HCT116 (cell line): ENCODE data around the gene TAAR8. TPM values are rescaled to one million over a fixed set of nuclear protein-coding genes. Genes with fewer than 3 reads are reported as not detected.

ENCODE experiments used
- ATAC-seq: fragments of 200-7000 bp; cut with Tn5 transposase; 2 replicates; pipeline ENCODE4 v1.9.1; 2020; ENCODE audit warnings: mild to moderate bottlenecking, moderate library complexity
- BruUV-seq: library from RNA; stranded (reverse); fragments of 400-500 nt; replicated peaks from 2 replicates; lab custom pipeline; 2021; lab: Mats Ljungman, UMichigan
- CTCF ChIA-PET: fragments of 300-600 bp; sonication (Branson Sonifier 250); formaldehyde crosslinking; loops from one replicate; lab custom pipeline; 2021; ENCODE audit warnings: antibody characterized with exemption; lab: Charles Lee
- POLR2A ChIA-PET: fragments of 300-600, 350-600 bp; sonication (Branson Sonifier 250); formaldehyde crosslinking; loops from one replicate; lab custom pipeline; 2021; ENCODE audit warnings: antibody characterized with exemption; lab: Charles Lee
- RAD21 ChIA-PET, 2 experiments: fragments of 300-600 bp; sonication (Branson Sonifier 250); formaldehyde crosslinking; loops; one replicate each; lab custom pipeline; 2023; ENCODE audit warnings: low total read pairs in 2 of 2; ENCODE audit not compliant: uncharacterized antibody in 2 of 2, unreplicated experiment in 2 of 2, low non-redundant PET in 1 of 2; lab: Charles Lee
- DNase-seq: peaks from one replicate; pipeline ENCODE4 v3.0.0-alpha.2; 2010; ENCODE audit warnings: low read depth, low spot score
- H2AFZ ChIP-seq: fragments of 200-600 bp; shearing (Covaris generic), sonication (generic); 2 replicates; pipeline ENCODE4 v1.6.1; 2017; ENCODE audit warnings: low read depth, mixed run types, mixed read lengths, antibody characterized with exemption, low read length; ENCODE audit not compliant: poor library complexity, severe bottlenecking
- H3K27ac ChIP-seq: 2 replicates; pipeline ENCODE4 v1.5.1; 2012; ENCODE audit warnings: low read depth, low read length
- H3K27me3 ChIP-seq: fragments of 200-600 bp; sonication (generic); 2 replicates; pipeline ENCODE4 v1.6.1; 2016; ENCODE audit warnings: mixed run types, low read length, mixed read lengths; ENCODE audit not compliant: insufficient read depth
- H3K36me3 ChIP-seq, 2 experiments: fragments of 200-500 bp in 1 of 2; fragments of 200-600 bp in 1 of 2; sonication (Bioruptor generic) in 1 of 2; sonication (generic) in 1 of 2; 2 replicates each; pipeline versions ENCODE4 v1.5.1 to v1.6.1; 2014 to 2016; ENCODE audit warnings: low read length in 2 of 2, inconsistent platforms in 1 of 2, mixed read lengths in 1 of 2, mixed run types in 1 of 2; ENCODE audit not compliant: insufficient read depth in 2 of 2, control insufficient read depth in 1 of 2
- H3K4me1 ChIP-seq, 2 experiments: fragments of 200-600 bp in 1 of 2; sonication (generic) in 1 of 2; 2 replicates each; pipeline versions ENCODE4 v1.5.1 to v1.6.1; 2012 to 2017; ENCODE audit warnings: low read length in 2 of 2, inconsistent platforms in 1 of 2, mild to moderate bottlenecking in 1 of 2, mixed read lengths in 1 of 2, mixed run types in 1 of 2, moderate library complexity in 1 of 2; ENCODE audit not compliant: insufficient read depth in 2 of 2, control insufficient read depth in 1 of 2
- H3K4me2 ChIP-seq: fragments of 200-600 bp; sonication (generic); 2 replicates; pipeline ENCODE4 v1.6.1; 2017; ENCODE audit warnings: mixed run types, low read length, mixed read lengths
- H3K4me3 ChIP-seq, 2 experiments: fragments of 200-600 bp in 1 of 2; sonication (generic) in 1 of 2; replicated peaks in 1 of 2; 2 replicates each; pipeline ENCODE4 v1.5.1; 2011 to 2016; ENCODE audit warnings: low read length in 2 of 2, control low read depth in 1 of 2, low read depth in 1 of 2, mild to moderate bottlenecking in 1 of 2, mixed read lengths in 1 of 2, mixed run types in 1 of 2
- H3K79me2 ChIP-seq: fragments of 200-600 bp; sonication (generic); 2 replicates; pipeline ENCODE4 v1.6.1; 2017; ENCODE audit warnings: mild to moderate bottlenecking, mixed run types, low read length, moderate library complexity, mixed read lengths; ENCODE audit not compliant: insufficient read depth
- H3K9ac ChIP-seq: fragments of 200-600 bp; sonication (generic); 2 replicates; pipeline ENCODE4 v1.6.1; 2016; ENCODE audit warnings: low read length, mixed read lengths
- H3K9me2 ChIP-seq: fragments of 200-600 bp; sonication (generic), shearing (Covaris generic); 2 replicates; pipeline ENCODE4 v1.6.1; 2017; ENCODE audit warnings: mixed run types, mild to moderate bottlenecking, moderate library complexity; ENCODE audit not compliant: insufficient read depth
- H3K9me3 ChIP-seq, 2 experiments: fragments of 200-500 bp in 1 of 2; fragments of 200-600 bp in 1 of 2; sonication (Bioruptor generic) in 1 of 2; sonication (generic) in 1 of 2; 2 replicates each; pipeline ENCODE4 v1.6.1; 2014 to 2017; ENCODE audit warnings: low read length in 2 of 2, mixed read lengths in 2 of 2, inconsistent platforms in 1 of 2, low read depth in 1 of 2, mild to moderate bottlenecking in 1 of 2, mixed run types in 1 of 2, moderate library complexity in 1 of 2; ENCODE audit not compliant: control insufficient read depth in 1 of 2, insufficient read depth in 1 of 2
- H4K20me1 ChIP-seq: fragments of 200-600 bp; sonication (generic), shearing (Covaris generic); 2 replicates; pipeline ENCODE4 v1.6.1; 2017; ENCODE audit warnings: mixed run types, mild to moderate bottlenecking, moderate library complexity; ENCODE audit not compliant: insufficient read depth
- CBX3 ChIP-seq: IDR thresholded peaks from 2 replicates; pipeline ENCODE4 v1.6.1; 2012; ENCODE audit warnings: low read depth
- CEBPB ChIP-seq: IDR thresholded peaks from 2 replicates; pipeline ENCODE4 v1.6.1; 2012; ENCODE audit warnings: low read depth
- CTCF ChIP-seq, 3 experiments: fragments of 200-600 bp in 1 of 3; sonication (generic) in 1 of 3; IDR thresholded peaks in 2 of 3; conservative IDR thresholded peaks in 1 of 3; 2 replicates each; pipeline ENCODE4 v1.5.1; 2012 to 2017; ENCODE audit warnings: low read depth in 2 of 3, low read length in 2 of 3, antibody characterized with exemption in 1 of 3, borderline replicate concordance in 1 of 3, control low read depth in 1 of 3, mild to moderate bottlenecking in 1 of 3, mixed read lengths in 1 of 3, mixed run types in 1 of 3, moderate library complexity in 1 of 3; ENCODE audit not compliant: insufficient read depth in 1 of 3
- EGR1 ChIP-seq: IDR thresholded peaks from 2 replicates; pipeline ENCODE4 v1.6.1; 2012; ENCODE audit warnings: low read depth
- ELF1 ChIP-seq: IDR thresholded peaks from 2 replicates; pipeline ENCODE4 v1.6.1; 2012; ENCODE audit warnings: low read depth, borderline replicate concordance
- JUND ChIP-seq: IDR thresholded peaks from 2 replicates; pipeline ENCODE4 v1.6.1; 2012
- POLR2A ChIP-seq: IDR thresholded peaks from 2 replicates; pipeline ENCODE4 v1.7.0; 2011; ENCODE audit warnings: borderline replicate concordance; ENCODE audit not compliant: insufficient read depth, insufficient read length; ENCODE audit errors: extremely low read depth
- POLR2AphosphoS5 ChIP-seq: IDR thresholded peaks from 2 replicates; pipeline ENCODE4 v1.6.1; 2011; ENCODE audit warnings: mild to moderate bottlenecking, low read depth, low read length, moderate library complexity
- REST ChIP-seq: IDR thresholded peaks from 2 replicates; pipeline ENCODE4 v1.6.1; 2012; ENCODE audit warnings: low read depth
- SIN3A ChIP-seq: IDR thresholded peaks from 2 replicates; pipeline ENCODE4 v1.6.1; 2012; ENCODE audit warnings: low read depth
- SP1 ChIP-seq: IDR thresholded peaks from 2 replicates; pipeline ENCODE4 v1.6.1; 2012; ENCODE audit warnings: low read depth
- SRF ChIP-seq: IDR thresholded peaks from 2 replicates; pipeline ENCODE4 v1.6.1; 2012; ENCODE audit warnings: low read depth
- TCF7L2 ChIP-seq: IDR thresholded peaks from 2 replicates; pipeline ENCODE4 v1.7.0; 2011; ENCODE audit warnings: borderline replicate concordance, inconsistent platforms; ENCODE audit not compliant: insufficient read depth, insufficient read length; ENCODE audit errors: extremely low read depth
- YY1 ChIP-seq: IDR thresholded peaks from 2 replicates; pipeline ENCODE4 v1.6.1; 2011; ENCODE audit warnings: low read length, low read depth, moderate library complexity, mild to moderate bottlenecking; ENCODE audit not compliant: insufficient replicate concordance; ENCODE audit errors: extremely low read depth
- ZFX ChIP-seq: fragments of 450-650 bp; IDR thresholded peaks from 2 replicates; pipeline ENCODE4 v1.6.1; 2017
- ZNF274 ChIP-seq: fragments of 200-500 bp; sonication (Bioruptor generic); IDR thresholded peaks from 2 replicates; pipeline ENCODE4 v1.6.1; 2014; ENCODE audit warnings: mild to moderate bottlenecking, low read depth, low read length, inconsistent platforms
- intact Hi-C: fragments of 100-400 bp; cut with micrococcal nuclease; formaldehyde crosslinking; loops from 2 replicates; pipeline ENCODE4 v1.10.0; 2022
- total RNA-seq: library from RNA; stranded (reverse); gene quantifications from one replicate; pipeline ENCODE4 v1.2.1, GENCODE V29; 2021; ENCODE audit not compliant: unreplicated experiment
- TF ChIP-seq, protein P1 (sequence below): IDR thresholded peaks from 2 replicates; pipeline ENCODE4 v1.6.1; 2012
- TF ChIP-seq, protein P2 (sequence below): IDR thresholded peaks from 2 replicates; pipeline ENCODE4 v1.6.1; 2011; ENCODE audit warnings: mild to moderate bottlenecking, low read length, moderate library complexity; ENCODE audit not compliant: insufficient replicate concordance; ENCODE audit errors: extremely low read depth
- TF ChIP-seq, protein P3 (sequence below): IDR thresholded peaks from 2 replicates; pipeline ENCODE4 v1.6.1; 2012

The TAAR8 gene
- total RNA-seq, 1 experiment from 2014 or later: not detected

DNA sequence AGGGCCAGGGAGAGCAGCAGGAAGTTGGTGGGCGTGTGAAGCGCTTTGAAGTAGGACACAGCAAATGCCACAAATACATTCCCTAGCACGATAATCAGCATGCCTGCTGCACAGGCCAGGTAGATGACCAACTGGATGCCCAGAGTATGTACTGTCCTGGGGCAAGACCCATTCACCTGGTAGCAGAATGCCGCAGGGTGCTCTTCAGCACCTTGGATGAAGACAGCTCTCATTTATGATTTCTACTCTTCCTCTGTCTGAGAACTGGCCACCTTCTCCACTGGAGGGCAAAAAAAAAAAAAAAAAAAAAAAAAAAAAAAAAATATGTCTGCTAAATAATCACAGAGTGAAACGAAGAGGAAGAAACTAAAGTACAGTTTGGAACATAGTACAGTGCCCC is 37.0 kb downstream of the TAAR8 start, which contains the start of gene TAAR5:
Gene TAAR5 (minus strand): TSS at position 288 of the 400 bp plus-strand sequence. CDS start 55 bp downstream, at position 233.
- no peak for DNase-seq
- TF ChIP-seq, protein P1, sequence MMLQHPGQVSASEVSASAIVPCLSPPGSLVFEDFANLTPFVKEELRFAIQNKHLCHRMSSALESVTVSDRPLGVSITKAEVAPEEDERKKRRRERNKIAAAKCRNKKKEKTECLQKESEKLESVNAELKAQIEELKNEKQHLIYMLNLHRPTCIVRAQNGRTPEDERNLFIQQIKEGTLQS: no peak
- no peak for TF ChIP-seq SP1
- TF ChIP-seq ZNF274: no peak
- no peak for TF ChIP-seq CBX3
- no peak for TF ChIP-seq EGR1
- TF ChIP-seq, protein P2, sequence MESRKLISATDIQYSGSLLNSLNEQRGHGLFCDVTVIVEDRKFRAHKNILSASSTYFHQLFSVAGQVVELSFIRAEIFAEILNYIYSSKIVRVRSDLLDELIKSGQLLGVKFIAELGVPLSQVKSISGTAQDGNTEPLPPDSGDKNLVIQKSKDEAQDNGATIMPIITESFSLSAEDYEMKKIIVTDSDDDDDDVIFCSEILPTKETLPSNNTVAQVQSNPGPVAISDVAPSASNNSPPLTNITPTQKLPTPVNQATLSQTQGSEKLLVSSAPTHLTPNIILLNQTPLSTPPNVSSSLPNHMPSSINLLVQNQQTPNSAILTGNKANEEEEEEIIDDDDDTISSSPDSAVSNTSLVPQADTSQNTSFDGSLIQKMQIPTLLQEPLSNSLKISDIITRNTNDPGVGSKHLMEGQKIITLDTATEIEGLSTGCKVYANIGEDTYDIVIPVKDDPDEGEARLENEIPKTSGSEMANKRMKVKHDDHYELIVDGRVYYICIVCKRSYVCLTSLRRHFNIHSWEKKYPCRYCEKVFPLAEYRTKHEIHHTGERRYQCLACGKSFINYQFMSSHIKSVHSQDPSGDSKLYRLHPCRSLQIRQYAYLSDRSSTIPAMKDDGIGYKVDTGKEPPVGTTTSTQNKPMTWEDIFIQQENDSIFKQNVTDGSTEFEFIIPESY: no peak
- no peak for TF ChIP-seq CTCF (IDR thresholded peaks at IDR 0.05 in 2 of 3, conservative IDR thresholded peaks at IDR 0.05 in 1 of 3; ENCODE audit: borderline replicate concordance in 1 of 3, insufficient read depth in 1 of 3, low read depth in 2 of 3, low read length in 2 of 3)
- no peak for TF ChIP-seq SIN3A
- TF ChIP-seq ELF1: no peak
- TF ChIP-seq, protein P3, sequence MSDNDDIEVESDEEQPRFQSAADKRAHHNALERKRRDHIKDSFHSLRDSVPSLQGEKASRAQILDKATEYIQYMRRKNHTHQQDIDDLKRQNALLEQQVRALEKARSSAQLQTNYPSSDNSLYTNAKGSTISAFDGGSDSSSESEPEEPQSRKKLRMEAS: no peak
- no peak for TF ChIP-seq POLR2A
- no peak for TF ChIP-seq POLR2AphosphoS5
- no peak for TF ChIP-seq TCF7L2
- no peak for TF ChIP-seq YY1
- TF ChIP-seq REST: no peak
- TF ChIP-seq JUND: no peak
- TF ChIP-seq CEBPB: no peak
- no peak for TF ChIP-seq SRF
- TF ChIP-seq ZFX: no peak
- ChIA-PET CTCF (interaction anchor here (1.3 to 1.6 kb wide), 2 partner anchors 9 to 59 kb away, joined by 4 read pairs; no protein-coding TSS in a partner anchor), RAD21 (no interaction called here), POLR2A (no interaction called here)
- no peak for ATAC-seq
- Histone ChIP-seq H3K9me3 (no peaks in the 10 kb centered on the region), H4K20me1 (no peaks in the 10 kb centered on the region), H3K4me2 (no peak within 1 kb of the TSS), H3K36me3 (no peaks in the 10 kb centered on the region), H3K79me2 (no peaks in the 10 kb centered on the region), H3K27me3 (no peaks in the 10 kb centered on the region), H3K9me2 (no peaks in the 10 kb centered on the region), H3K27ac (no peak within 1 kb of the TSS), H2AFZ (no peak within 1 kb of the TSS), H3K4me3 (no peak within 1 kb of the TSS), H3K4me1 (no peaks in the 10 kb centered on the region), H3K9ac (no peak within 1 kb of the TSS)
- intact Hi-C loops: no loop called here
- BruUV-seq: no TSS peak
